IMR-90 (cell line): ENCODE results near the gene IL16. TPM values are rescaled to one million over a fixed set of nuclear protein-coding genes. Genes with fewer than 3 reads are reported as not detected.

Experiments used
- ATAC-seq: fragments of 200-7000 bp; cut with Tn5 transposase; 2 replicates; pipeline ENCODE4 v1.9.1; 2020; ENCODE audit warnings: low read depth, mild to moderate bottlenecking, moderate library complexity
- BruUV-seq: library from RNA; stranded (reverse); fragments of 400-500 nt; replicated peaks from 2 replicates; lab custom pipeline; 2021; lab: Mats Ljungman, UMichigan
- CTCF ChIA-PET: fragments of 300-600 bp; formaldehyde crosslinking; extraction: SDS; loops from one replicate; lab custom pipeline; 2021; ENCODE audit warnings: antibody characterized with exemption; lab: Yijun Ruan, JAX
- POLR2A ChIA-PET: fragments of 300-600 bp; sonication (Branson Sonifier 250); formaldehyde crosslinking; loops from one replicate; lab custom pipeline; 2022; ENCODE audit warnings: antibody characterized with exemption; ENCODE audit not compliant: unreplicated experiment; lab: Charles Lee
- DNase-seq: peaks from one replicate; pipeline ENCODE4 v3.0.0; 2013
- H2AFZ ChIP-seq: replicated peaks from 2 replicates; pipeline ENCODE3; 2013; ENCODE audit warnings: low read length, mild to moderate bottlenecking; ENCODE audit not compliant: poor library complexity
- H2AK5ac ChIP-seq: 2 replicates; pipeline ENCODE4 v1.6.1; 2013; ENCODE audit warnings: low read depth, low read length, inconsistent platforms
- H2AK9ac ChIP-seq: replicated peaks from 2 replicates; pipeline ENCODE3; 2013; ENCODE audit warnings: mild to moderate bottlenecking, low read depth, low read length, moderate library complexity; ENCODE audit not compliant: poor library complexity
- H2BK120ac ChIP-seq: 2 replicates; pipeline ENCODE4 v1.6.1; 2013; ENCODE audit warnings: low read depth, low read length, inconsistent platforms
- H2BK15ac ChIP-seq: 3 replicates; pipeline ENCODE4 v1.6.1; 2013; ENCODE audit warnings: low read depth, low read length, inconsistent platforms
- H2BK20ac ChIP-seq: 2 replicates; pipeline ENCODE4 v1.6.1; 2013; ENCODE audit warnings: low read depth, mild to moderate bottlenecking, inconsistent platforms, low read length, moderate library complexity
- H2BK5ac ChIP-seq: 2 replicates; pipeline ENCODE4 v1.6.1; 2013; ENCODE audit warnings: mild to moderate bottlenecking, low read depth, low read length, inconsistent platforms; ENCODE audit not compliant: poor library complexity, severe bottlenecking
- H3K14ac ChIP-seq: replicated peaks from 2 replicates; pipeline ENCODE4 v1.6.1; 2013; ENCODE audit warnings: low read depth, low read length, inconsistent platforms
- H3K18ac ChIP-seq: 2 replicates; pipeline ENCODE4 v1.6.1; 2013; ENCODE audit warnings: low read depth, low read length, control low read depth
- H3K23ac ChIP-seq: 2 replicates; pipeline ENCODE4 v1.6.1; 2013; ENCODE audit warnings: low read depth, low read length, inconsistent platforms
- H3K27ac ChIP-seq: 2 replicates; pipeline ENCODE4 v1.5.1; 2013; ENCODE audit warnings: mild to moderate bottlenecking, control low read depth, low read length; ENCODE audit not compliant: insufficient read depth
- H3K27me3 ChIP-seq: 2 replicates; pipeline ENCODE4 v1.6.1; 2013; ENCODE audit warnings: low read length; ENCODE audit not compliant: control insufficient read depth, insufficient read depth
- H3K36me3 ChIP-seq: 2 replicates; pipeline ENCODE4 v1.6.1; 2013; ENCODE audit warnings: low read length, mixed read lengths; ENCODE audit not compliant: control insufficient read depth, insufficient read depth
- H3K4ac ChIP-seq: 2 replicates; pipeline ENCODE4 v1.6.1; 2013; ENCODE audit warnings: low read depth, low read length, inconsistent platforms
- H3K4me1 ChIP-seq: 2 replicates; pipeline ENCODE4 v1.6.1; 2013; ENCODE audit warnings: low read length, mixed read lengths; ENCODE audit not compliant: control insufficient read depth, insufficient read depth
- H3K4me2 ChIP-seq: 2 replicates; pipeline ENCODE4 v1.6.1; 2013; ENCODE audit warnings: low read depth, mild to moderate bottlenecking, control low read depth, low read length, moderate library complexity
- H3K4me3 ChIP-seq: 2 replicates; pipeline ENCODE4 v1.5.1; 2013; ENCODE audit warnings: low read depth, mild to moderate bottlenecking, control low read depth, low read length, moderate library complexity; ENCODE audit not compliant: insufficient read depth
- H3K56ac ChIP-seq: 2 replicates; pipeline ENCODE4 v1.6.1; 2013; ENCODE audit warnings: low read length, inconsistent platforms; ENCODE audit not compliant: insufficient read depth; ENCODE audit errors: extremely low read depth
- H3K79me1 ChIP-seq, 2 experiments: 2 replicates each; pipeline ENCODE4 v1.6.1; 2013; ENCODE audit warnings: low read length in 2 of 2, inconsistent platforms in 1 of 2, low read depth in 1 of 2
- H3K9ac ChIP-seq: 2 replicates; pipeline ENCODE4 v1.6.1; 2013; ENCODE audit warnings: low read depth, low read length, control low read depth
- H3K9me1 ChIP-seq: 2 replicates; pipeline ENCODE4 v1.6.1; 2013; ENCODE audit warnings: low read length, inconsistent platforms; ENCODE audit not compliant: insufficient read depth
- H3K9me3 ChIP-seq: 2 replicates; pipeline ENCODE4 v1.6.1; 2013; ENCODE audit warnings: low read length; ENCODE audit not compliant: control insufficient read depth, insufficient read depth
- H4K20me1 ChIP-seq: 2 replicates; pipeline ENCODE4 v1.6.1; 2013; ENCODE audit warnings: low read length, inconsistent platforms; ENCODE audit not compliant: insufficient read depth
- H4K5ac ChIP-seq: 2 replicates; pipeline ENCODE4 v1.6.1; 2013; ENCODE audit warnings: mild to moderate bottlenecking, low read depth, low read length, control low read depth
- H4K8ac ChIP-seq, 2 experiments: 2 replicates each; pipeline ENCODE4 v1.6.1; 2013; ENCODE audit warnings: low read depth in 2 of 2, low read length in 2 of 2, control low read depth in 1 of 2, inconsistent platforms in 1 of 2
- H4K91ac ChIP-seq: 2 replicates; pipeline ENCODE4 v1.6.1; 2013; ENCODE audit warnings: low read depth, low read length, inconsistent platforms; ENCODE audit not compliant: insufficient read depth
- BHLHE40 ChIP-seq: fragments of 150-350 bp; IDR thresholded peaks from 2 replicates; pipeline ENCODE4 v1.6.1; 2016; ENCODE audit warnings: mild to moderate bottlenecking, low read depth, low read length
- CEBPB ChIP-seq: IDR thresholded peaks from 2 replicates; pipeline ENCODE4 v1.6.1; 2012; ENCODE audit warnings: low read depth, low read length, improper control_type of control experiment
- CHD1 ChIP-seq: IDR thresholded peaks from 2 replicates; pipeline ENCODE4 v1.6.1; 2012; ENCODE audit warnings: low read depth, low read length, improper control_type of control experiment
- FOS ChIP-seq: fragments of 150-350 bp; IDR thresholded peaks from 2 replicates; pipeline ENCODE4 v1.6.1; 2016; ENCODE audit warnings: low read depth, low read length
- MAFK ChIP-seq: IDR thresholded peaks from 2 replicates; pipeline ENCODE4 v1.6.1; 2012; ENCODE audit warnings: low read depth, low read length, improper control_type of control experiment
- MAZ ChIP-seq: IDR thresholded peaks from 2 replicates; pipeline ENCODE4 v1.6.1; 2012; ENCODE audit warnings: low read depth, mild to moderate bottlenecking, low read length, improper control_type of control experiment, moderate library complexity, borderline replicate concordance
- MXI1 ChIP-seq: IDR thresholded peaks from 2 replicates; pipeline ENCODE4 v1.6.1; 2012; ENCODE audit warnings: low read depth, mild to moderate bottlenecking, low read length, moderate library complexity, borderline replicate concordance
- NFE2L2 ChIP-seq: fragments of 150-350 bp; IDR thresholded peaks from 2 replicates; pipeline ENCODE4 v1.6.1; 2016; ENCODE audit warnings: low read depth, mild to moderate bottlenecking, low read length
- POLR2A ChIP-seq: IDR thresholded peaks from 2 replicates; pipeline ENCODE4 v1.6.1; 2012; ENCODE audit warnings: mild to moderate bottlenecking, low read depth, low read length
- RAD21 ChIP-seq: IDR thresholded peaks from 2 replicates; pipeline ENCODE4 v1.6.1; 2012; ENCODE audit warnings: low read length, improper control_type of control experiment
- RCOR1 ChIP-seq: IDR thresholded peaks from 2 replicates; pipeline ENCODE4 v1.6.1; 2012; ENCODE audit warnings: mild to moderate bottlenecking, low read length, improper control_type of control experiment; ENCODE audit not compliant: insufficient replicate concordance
- RFX5 ChIP-seq: IDR thresholded peaks from 2 replicates; pipeline ENCODE4 v1.8.0; 2012; ENCODE audit warnings: low read depth, mild to moderate bottlenecking, low read length, moderate library complexity
- SMC3 ChIP-seq: fragments of 150-350 bp; IDR thresholded peaks from 2 replicates; pipeline ENCODE4 v1.6.1; 2016; ENCODE audit warnings: low read depth, mild to moderate bottlenecking, antibody characterized with exemption, low read length, moderate library complexity
- WGBS, 2 experiments: methylation state at CpG; one replicate each; pipeline versions ENCODE4 v1.1.5 to v1.1.7; 2013; ENCODE audit warnings: missing lambda C conversion rate in 2 of 2; ENCODE audit not compliant: insufficient read length in 1 of 2; ENCODE audit errors: extremely low coverage in 2 of 2; 5-methylcytosine and 5-hydroxymethylcytosine counted together
- dilution Hi-C: fragments of 300-500 bp; cut with HindIII; formaldehyde crosslinking; loops from one replicate; pipeline ENCODE4 v1.14.3; 2018; ENCODE audit warnings: low sequenced_read_pairs; ENCODE audit not compliant: unreplicated experiment
- in situ Hi-C: fragments of 300-500 bp; cut with MboI; formaldehyde crosslinking; loops from 3 replicates; pipeline ENCODE4 v1.14.3; 2019; ENCODE audit warnings: low sequenced_read_pairs, inconsistent platforms, mixed read lengths
- intact Hi-C: fragments of 100-400 bp; cut with micrococcal nuclease; formaldehyde crosslinking; loops from 2 replicates; pipeline ENCODE4 v1.10.0; 2022
- polyA plus RNA-seq, 3 experiments: library from polyadenylated mRNA; depleted of rRNA; stranded (reverse); fragments of >200 nt; gene quantifications; 2 replicates each; pipeline ENCODE4 v1.2.3, GENCODE V29; 2012; ENCODE audit warnings: low replicate concordance in 1 of 3
- total RNA-seq: library from RNA; depleted of rRNA; stranded (reverse); fragments of >200 nt; gene quantifications from 2 replicates; pipeline ENCODE4 v1.2.3, GENCODE V29; 2012
- TF ChIP-seq, protein P1 (sequence below): fragments of 150-350 bp; IDR thresholded peaks from 2 replicates; pipeline ENCODE4 v1.6.1; 2016; ENCODE audit warnings: low read depth, mild to moderate bottlenecking, low read length, moderate library complexity, borderline replicate concordance
- TF ChIP-seq, protein P2 (sequence below): fragments of 150-350 bp; IDR thresholded peaks from 2 replicates; pipeline ENCODE4 v1.6.1; 2017; ENCODE audit warnings: mild to moderate bottlenecking, antibody characterized with exemption, low read length, low read depth
- TF ChIP-seq, protein P3 (sequence below): conservative IDR thresholded peaks from 2 replicates; pipeline ENCODE4 v1.5.1; 2012; ENCODE audit warnings: mild to moderate bottlenecking, low read depth, low read length, improper control_type of control experiment

IL16 gene
- total and polyA plus RNA-seq, 2 of the 4 experiments (the other 2 are of a cell fraction): 0.18 to 0.27 TPM

DNA sequence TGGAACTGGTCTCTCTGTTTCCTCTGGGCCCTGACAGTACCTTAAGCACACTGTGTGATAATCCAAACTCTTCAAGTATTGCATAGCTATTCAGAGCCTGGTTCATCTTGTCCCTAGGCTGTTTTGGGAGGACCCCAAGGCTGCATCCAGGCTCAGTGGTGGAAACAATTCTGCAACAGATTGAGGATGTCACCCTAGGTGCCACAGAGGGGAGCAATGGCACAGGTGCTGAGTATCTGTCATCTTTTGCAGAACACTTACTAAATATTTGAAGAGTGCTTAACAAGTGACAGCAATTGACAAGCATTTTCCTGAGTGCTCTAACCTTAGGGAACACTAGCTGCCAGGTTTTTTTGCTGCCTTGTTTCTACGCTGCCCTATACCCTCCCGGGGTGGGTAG is 99.5 kb downstream of the IL16 start:
- no peak for ATAC-seq
- no peaks in the 10 kb centered on the region for H4K20me1 ChIP-seq
- H2AK9ac ChIP-seq: no peak overlapping the region
- WGBS, 2 experiments: no CpG with 5 or more reads among the region's 2 CpGs
- no peak overlapping the region for H3K18ac ChIP-seq
- H3K27me3 ChIP-seq: no peaks in the 10 kb centered on the region
- peaks cover 15% of the 10 kb centered on the region for H3K9me1 ChIP-seq
- H3K4me3 ChIP-seq: no peak overlapping the region
- H3K56ac ChIP-seq: no peak overlapping the region
- no peak for TF ChIP-seq CEBPB
- no peak for TF ChIP-seq MXI1
- TF ChIP-seq NFE2L2: no peak
- TF ChIP-seq CHD1: no peak
- TF ChIP-seq BHLHE40: no peak
- TF ChIP-seq, protein P1, sequence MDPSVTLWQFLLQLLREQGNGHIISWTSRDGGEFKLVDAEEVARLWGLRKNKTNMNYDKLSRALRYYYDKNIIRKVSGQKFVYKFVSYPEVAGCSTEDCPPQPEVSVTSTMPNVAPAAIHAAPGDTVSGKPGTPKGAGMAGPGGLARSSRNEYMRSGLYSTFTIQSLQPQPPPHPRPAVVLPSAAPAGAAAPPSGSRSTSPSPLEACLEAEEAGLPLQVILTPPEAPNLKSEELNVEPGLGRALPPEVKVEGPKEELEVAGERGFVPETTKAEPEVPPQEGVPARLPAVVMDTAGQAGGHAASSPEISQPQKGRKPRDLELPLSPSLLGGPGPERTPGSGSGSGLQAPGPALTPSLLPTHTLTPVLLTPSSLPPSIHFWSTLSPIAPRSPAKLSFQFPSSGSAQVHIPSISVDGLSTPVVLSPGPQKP: no peak
- TF ChIP-seq MAZ: no peak
- TF ChIP-seq RFX5: no peak
- TF ChIP-seq RCOR1: no peak
- TF ChIP-seq SMC3: no peak
- no peak for TF ChIP-seq MAFK
- no peak for TF ChIP-seq FOS
- TF ChIP-seq, protein P2, sequence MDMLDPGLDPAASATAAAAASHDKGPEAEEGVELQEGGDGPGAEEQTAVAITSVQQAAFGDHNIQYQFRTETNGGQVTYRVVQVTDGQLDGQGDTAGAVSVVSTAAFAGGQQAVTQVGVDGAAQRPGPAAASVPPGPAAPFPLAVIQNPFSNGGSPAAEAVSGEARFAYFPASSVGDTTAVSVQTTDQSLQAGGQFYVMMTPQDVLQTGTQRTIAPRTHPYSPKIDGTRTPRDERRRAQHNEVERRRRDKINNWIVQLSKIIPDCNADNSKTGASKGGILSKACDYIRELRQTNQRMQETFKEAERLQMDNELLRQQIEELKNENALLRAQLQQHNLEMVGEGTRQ: no peak
- TF ChIP-seq POLR2A: no peak
- TF ChIP-seq RAD21: no peak
- TF ChIP-seq, protein P3, sequence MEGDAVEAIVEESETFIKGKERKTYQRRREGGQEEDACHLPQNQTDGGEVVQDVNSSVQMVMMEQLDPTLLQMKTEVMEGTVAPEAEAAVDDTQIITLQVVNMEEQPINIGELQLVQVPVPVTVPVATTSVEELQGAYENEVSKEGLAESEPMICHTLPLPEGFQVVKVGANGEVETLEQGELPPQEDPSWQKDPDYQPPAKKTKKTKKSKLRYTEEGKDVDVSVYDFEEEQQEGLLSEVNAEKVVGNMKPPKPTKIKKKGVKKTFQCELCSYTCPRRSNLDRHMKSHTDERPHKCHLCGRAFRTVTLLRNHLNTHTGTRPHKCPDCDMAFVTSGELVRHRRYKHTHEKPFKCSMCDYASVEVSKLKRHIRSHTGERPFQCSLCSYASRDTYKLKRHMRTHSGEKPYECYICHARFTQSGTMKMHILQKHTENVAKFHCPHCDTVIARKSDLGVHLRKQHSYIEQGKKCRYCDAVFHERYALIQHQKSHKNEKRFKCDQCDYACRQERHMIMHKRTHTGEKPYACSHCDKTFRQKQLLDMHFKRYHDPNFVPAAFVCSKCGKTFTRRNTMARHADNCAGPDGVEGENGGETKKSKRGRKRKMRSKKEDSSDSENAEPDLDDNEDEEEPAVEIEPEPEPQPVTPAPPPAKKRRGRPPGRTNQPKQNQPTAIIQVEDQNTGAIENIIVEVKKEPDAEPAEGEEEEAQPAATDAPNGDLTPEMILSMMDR: no peak
- dilution Hi-C loops: no loop called here
- H4K8ac ChIP-seq: no peak overlapping the region
- H4K91ac ChIP-seq: no peak overlapping the region
- CTCF ChIA-PET: no interaction called here
- H3K9me3 ChIP-seq: no peaks in the 10 kb centered on the region
- no peak overlapping the region for H3K9ac ChIP-seq
- no peak overlapping the region for H2BK120ac ChIP-seq
- H3K4ac ChIP-seq: no peak overlapping the region
- H2AFZ ChIP-seq: no peak overlapping the region
- POLR2A ChIA-PET: no interaction called here
- in situ Hi-C loops: no loop called here
- no peaks in the 10 kb centered on the region for H3K4me1 ChIP-seq
- H3K79me1 ChIP-seq: no peaks in the 10 kb centered on the region
- H2BK5ac ChIP-seq: no peak overlapping the region
- no peak overlapping the region for H3K4me2 ChIP-seq
- no peak overlapping the region for H3K23ac ChIP-seq
- H2BK20ac ChIP-seq: no peak overlapping the region
- intact Hi-C loops: no loop called here
- no peak overlapping the region for H4K5ac ChIP-seq
- H2BK15ac ChIP-seq: no peak overlapping the region
- H3K36me3 ChIP-seq: peaks cover 15% of the 10 kb centered on the region; the same call in 1 of the 2 replicates
- no peak overlapping the region for H3K14ac ChIP-seq
- no peak overlapping the region for H3K27ac ChIP-seq
- no peak for DNase-seq
- no TSS peak for BruUV-seq
- H2AK5ac ChIP-seq: no peak overlapping the region
